HL-60 (cell line): ENCODE data around the gene VPS35L.
"Not testable (repeated sequence)": the region's sequence is repeated elsewhere in the genome, so short reads cannot be mapped to it uniquely, and the experiment has no call there.

Experiments
- DNase-seq, 2 experiments: peaks; one replicate each; pipeline ENCODE4 v3.0.0-alpha.2; 2010 to 2020; ENCODE audit warnings: low read depth in 1 of 2, low spot score in 1 of 2
- H3K27ac ChIP-seq: fragments of 250-450 bp; sonication (Bioruptor Pico); replicated peaks from 2 replicates; pipeline ENCODE4 v1.5.1; 2020; ENCODE audit warnings: mild to moderate bottlenecking, moderate library complexity
- H3K27me3 ChIP-seq: fragments of 250-450 bp; sonication (Bioruptor Pico); 2 replicates; pipeline ENCODE4 v1.5.1; 2021; ENCODE audit warnings: mild to moderate bottlenecking, moderate library complexity; ENCODE audit not compliant: insufficient read depth, poor library complexity, severe bottlenecking
- H3K4me3 ChIP-seq: replicated peaks from 2 replicates; pipeline ENCODE4 v1.5.1; 2011; ENCODE audit warnings: mild to moderate bottlenecking, control low read depth, low read length; ENCODE audit not compliant: insufficient read depth
- GABPA ChIP-seq: IDR thresholded peaks from 2 replicates; pipeline ENCODE4 v1.6.1; 2012; ENCODE audit warnings: low read depth
- POLR2AphosphoS5 ChIP-seq: IDR thresholded peaks from 2 replicates; pipeline ENCODE4 v1.6.1; 2012; ENCODE audit warnings: low read depth
- SPI1 ChIP-seq: IDR thresholded peaks from 2 replicates; pipeline ENCODE4 v1.6.1; 2012; ENCODE audit warnings: low read depth, mild to moderate bottlenecking, borderline replicate concordance
- TF ChIP-seq, protein P1 (sequence below): IDR thresholded peaks from one replicate; pipeline ENCODE4 v1.5.1; 2011; ENCODE audit warnings: low read length, control low read depth, inconsistent platforms; ENCODE audit not compliant: insufficient read depth
- TF ChIP-seq, protein P2 (sequence below): IDR thresholded peaks from 2 replicates; pipeline ENCODE4 v1.6.1; 2012; ENCODE audit warnings: low read depth; ENCODE audit not compliant: insufficient replicate concordance

The VPS35L gene

DNA sequence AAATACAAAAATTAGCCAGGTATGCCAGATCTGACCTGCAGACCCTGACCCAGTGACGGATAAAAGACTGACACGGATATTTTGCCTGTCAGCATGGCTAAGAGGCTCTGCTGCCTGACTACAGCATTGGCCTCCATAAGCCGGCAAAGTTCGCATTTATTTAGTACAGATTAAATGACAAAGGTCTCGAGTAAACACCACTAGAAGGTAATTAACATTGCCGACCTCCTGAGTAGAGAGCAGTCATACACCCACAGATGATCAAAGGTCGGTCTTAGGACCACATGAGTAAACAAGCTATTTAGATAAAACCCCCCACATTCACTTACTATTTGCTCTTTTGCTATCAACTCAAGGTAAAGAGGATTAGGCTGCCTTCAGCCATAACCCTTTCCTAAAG, 106.8 kb downstream of the VPS35L start:
- Histone ChIP-seq H3K4me3 (no peak overlapping the region), H3K27me3 (no peaks in the 10 kb centered on the region)
- no peak for TF ChIP-seq POLR2AphosphoS5
- TF ChIP-seq, protein P1, sequence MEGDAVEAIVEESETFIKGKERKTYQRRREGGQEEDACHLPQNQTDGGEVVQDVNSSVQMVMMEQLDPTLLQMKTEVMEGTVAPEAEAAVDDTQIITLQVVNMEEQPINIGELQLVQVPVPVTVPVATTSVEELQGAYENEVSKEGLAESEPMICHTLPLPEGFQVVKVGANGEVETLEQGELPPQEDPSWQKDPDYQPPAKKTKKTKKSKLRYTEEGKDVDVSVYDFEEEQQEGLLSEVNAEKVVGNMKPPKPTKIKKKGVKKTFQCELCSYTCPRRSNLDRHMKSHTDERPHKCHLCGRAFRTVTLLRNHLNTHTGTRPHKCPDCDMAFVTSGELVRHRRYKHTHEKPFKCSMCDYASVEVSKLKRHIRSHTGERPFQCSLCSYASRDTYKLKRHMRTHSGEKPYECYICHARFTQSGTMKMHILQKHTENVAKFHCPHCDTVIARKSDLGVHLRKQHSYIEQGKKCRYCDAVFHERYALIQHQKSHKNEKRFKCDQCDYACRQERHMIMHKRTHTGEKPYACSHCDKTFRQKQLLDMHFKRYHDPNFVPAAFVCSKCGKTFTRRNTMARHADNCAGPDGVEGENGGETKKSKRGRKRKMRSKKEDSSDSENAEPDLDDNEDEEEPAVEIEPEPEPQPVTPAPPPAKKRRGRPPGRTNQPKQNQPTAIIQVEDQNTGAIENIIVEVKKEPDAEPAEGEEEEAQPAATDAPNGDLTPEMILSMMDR: no peak
- TF ChIP-seq, protein P2, sequence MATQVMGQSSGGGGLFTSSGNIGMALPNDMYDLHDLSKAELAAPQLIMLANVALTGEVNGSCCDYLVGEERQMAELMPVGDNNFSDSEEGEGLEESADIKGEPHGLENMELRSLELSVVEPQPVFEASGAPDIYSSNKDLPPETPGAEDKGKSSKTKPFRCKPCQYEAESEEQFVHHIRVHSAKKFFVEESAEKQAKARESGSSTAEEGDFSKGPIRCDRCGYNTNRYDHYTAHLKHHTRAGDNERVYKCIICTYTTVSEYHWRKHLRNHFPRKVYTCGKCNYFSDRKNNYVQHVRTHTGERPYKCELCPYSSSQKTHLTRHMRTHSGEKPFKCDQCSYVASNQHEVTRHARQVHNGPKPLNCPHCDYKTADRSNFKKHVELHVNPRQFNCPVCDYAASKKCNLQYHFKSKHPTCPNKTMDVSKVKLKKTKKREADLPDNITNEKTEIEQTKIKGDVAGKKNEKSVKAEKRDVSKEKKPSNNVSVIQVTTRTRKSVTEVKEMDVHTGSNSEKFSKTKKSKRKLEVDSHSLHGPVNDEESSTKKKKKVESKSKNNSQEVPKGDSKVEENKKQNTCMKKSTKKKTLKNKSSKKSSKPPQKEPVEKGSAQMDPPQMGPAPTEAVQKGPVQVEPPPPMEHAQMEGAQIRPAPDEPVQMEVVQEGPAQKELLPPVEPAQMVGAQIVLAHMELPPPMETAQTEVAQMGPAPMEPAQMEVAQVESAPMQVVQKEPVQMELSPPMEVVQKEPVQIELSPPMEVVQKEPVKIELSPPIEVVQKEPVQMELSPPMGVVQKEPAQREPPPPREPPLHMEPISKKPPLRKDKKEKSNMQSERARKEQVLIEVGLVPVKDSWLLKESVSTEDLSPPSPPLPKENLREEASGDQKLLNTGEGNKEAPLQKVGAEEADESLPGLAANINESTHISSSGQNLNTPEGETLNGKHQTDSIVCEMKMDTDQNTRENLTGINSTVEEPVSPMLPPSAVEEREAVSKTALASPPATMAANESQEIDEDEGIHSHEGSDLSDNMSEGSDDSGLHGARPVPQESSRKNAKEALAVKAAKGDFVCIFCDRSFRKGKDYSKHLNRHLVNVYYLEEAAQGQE: no peak
- no peak for TF ChIP-seq SPI1
- TF ChIP-seq GABPA: no peak

DNA sequence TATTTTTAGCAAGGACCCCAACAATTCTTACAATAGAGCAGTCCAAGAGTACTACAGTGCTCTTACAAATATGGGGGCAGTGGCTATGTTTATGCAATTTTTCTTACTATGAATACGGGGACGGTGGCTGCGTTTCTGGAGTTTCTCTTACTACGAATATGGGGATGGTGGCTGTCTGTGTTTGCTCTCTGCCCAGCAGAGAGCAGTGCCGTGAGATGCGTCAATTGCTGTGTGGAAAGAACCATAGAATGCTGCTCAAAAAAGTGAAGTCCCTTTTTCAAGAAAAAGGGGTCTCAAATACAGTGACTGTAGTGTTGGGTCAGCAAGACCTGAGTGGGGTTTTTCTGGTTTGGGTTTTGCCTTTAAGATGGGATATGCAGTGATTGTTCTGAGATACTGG, 108.7 kb downstream of the VPS35L start:
- Histone ChIP-seq H3K27ac (no peak overlapping the region), H3K27me3 (no peaks in the 10 kb centered on the region), H3K4me3 (no peak overlapping the region)
- TF ChIP-seq, protein P1: no peak
- no peak for TF ChIP-seq GABPA
- TF ChIP-seq, protein P2: no peak
- no peak for TF ChIP-seq POLR2AphosphoS5
- TF ChIP-seq SPI1: no peak
- DNase-seq: no peak

More for the DNA sequence above, 106.8 kb downstream of the VPS35L start:
- no peak overlapping the region for H3K27ac ChIP-seq
- DNase-seq: no peak

DNA sequence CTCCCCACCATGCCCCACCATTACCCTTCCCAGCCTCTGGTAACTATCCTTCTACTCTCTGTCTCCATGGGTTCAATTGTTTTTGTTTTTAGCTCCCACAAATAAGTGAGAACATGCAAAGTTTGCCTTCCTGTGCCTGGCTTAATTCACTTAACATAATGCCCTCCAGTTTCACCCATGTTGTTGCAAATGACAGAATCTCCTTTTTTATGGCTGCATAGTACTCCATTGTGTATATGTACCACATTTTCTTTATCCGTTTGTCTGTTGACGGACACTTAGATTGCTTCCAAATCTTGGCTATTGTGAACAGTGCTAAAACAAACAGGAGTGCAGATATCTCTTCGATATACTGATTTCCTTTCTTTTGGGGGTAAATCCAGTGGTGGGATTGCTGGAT, 109.8 kb downstream of the VPS35L start:
- H3K27ac ChIP-seq, H3K27me3 ChIP-seq, DNase-seq: not testable (repeated sequence)

DNA sequence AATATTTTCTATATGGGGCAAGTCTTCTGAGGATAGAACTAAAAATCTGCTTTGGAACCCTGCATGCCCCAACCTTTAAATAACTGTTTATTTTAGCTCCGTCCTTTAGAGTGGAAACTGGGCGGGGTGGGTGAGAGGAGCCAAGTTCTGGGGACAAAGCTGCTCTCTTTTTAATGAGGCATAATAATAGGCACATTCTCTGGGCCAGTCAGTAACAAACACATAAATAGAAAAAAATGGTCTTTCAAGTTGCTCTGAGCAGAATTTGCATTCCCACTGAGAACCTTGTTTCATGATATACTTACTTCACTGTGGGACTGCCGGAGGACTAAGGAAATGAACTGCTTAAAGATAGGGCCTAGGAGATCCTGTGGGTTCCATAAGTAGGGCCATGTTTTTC, 111.0 kb downstream of the VPS35L start:
- Histone ChIP-seq H3K27me3 (no peaks in the 10 kb centered on the region), H3K4me3 (no peak overlapping the region), H3K27ac (no peak overlapping the region)
- TF ChIP-seq SPI1: no peak
- TF ChIP-seq, protein P2: no peak
- TF ChIP-seq POLR2AphosphoS5: no peak
- TF ChIP-seq GABPA: no peak
- DNase-seq: no peak

More for the DNA sequence above, 109.8 kb downstream of the VPS35L start:
- H3K4me3 ChIP-seq: not testable (repeated sequence)
